Cardiac fibroblast (primary cell): ENCODE data around the gene YAF2.
"Not testable (repeated sequence)": the region's sequence is repeated elsewhere in the genome, so short reads cannot be mapped to it uniquely, and the experiment has no call there.

Source experiments
- DNase-seq, 2 donors: peaks; one replicate each; pipeline versions ENCODE4 v3.0.0 to v3.0.0-alpha.2; 2010; ENCODE audit warnings: low read depth in 2 of 2
- H3K4me3 ChIP-seq, 2 donors: replicated peaks in 1 of 2; 1 replicate in 1 of 2; 2 replicates in 1 of 2; pipeline ENCODE4 v1.5.1; 2011; ENCODE audit warnings: low read depth in 2 of 2, low read length in 2 of 2, mild to moderate bottlenecking in 2 of 2, moderate library complexity in 1 of 2
- CTCF ChIP-seq: IDR thresholded peaks from one replicate; pipeline ENCODE4 v1.5.1; 2011; ENCODE audit warnings: low read depth, mild to moderate bottlenecking, low read length, inconsistent platforms

YAF2 gene

GRCh38 chr12:42237052-42237852, 796 bp downstream of the YAF2 start:
- peak overlapping the region; percentile 63 to 78 for H3K4me3 ChIP-seq
- TF ChIP-seq CTCF: peak; percentile 33
- DNase-seq: peak; percentile 77 to 79

GRCh38 chr12:42236017-42236416, 2.0 kb downstream of the YAF2 start:
- H3K4me3 ChIP-seq: no peak overlapping the region
- DNase-seq: peak in 1 of 2 donors; percentile 28
- no peak for TF ChIP-seq CTCF

GRCh38 chr12:42235426-42235825, 2.6 kb downstream of the YAF2 start:
- DNase-seq: no peak
- no peak for TF ChIP-seq CTCF
- H3K4me3 ChIP-seq: no peak overlapping the region

- DNase-seq: peak in 1 of 2 donors; percentile 50
- no peak for TF ChIP-seq CTCF
- H3K4me3 ChIP-seq: no peak overlapping the region
These were observed 3.1 kb downstream of the YAF2 start for GRCh38 chr12:42234970-42235369.

GRCh38 chr12:42227525-42227924, 10.5 kb downstream of the YAF2 start:
- H3K4me3 ChIP-seq: not testable (repeated sequence)

GRCh38 chr12:42224501-42224900, 13.5 kb downstream of the YAF2 start:
- DNase-seq, H3K4me3 ChIP-seq: not testable (repeated sequence)

More at GRCh38 chr12:42227525-42227924, 10.5 kb downstream of the YAF2 start:
- not testable (repeated sequence) for DNase-seq

GRCh38 chr12:42222724-42223123, 15.3 kb downstream of the YAF2 start:
- no peak for DNase-seq
- no peak for TF ChIP-seq CTCF
- no peak overlapping the region for H3K4me3 ChIP-seq

GRCh38 chr12:42221726-42222125, 16.3 kb downstream of the YAF2 start:
- no peak for TF ChIP-seq CTCF
- no peak for DNase-seq
- H3K4me3 ChIP-seq: no peak overlapping the region
